Panc1 (cell line): ENCODE data around the gene CPSF4. TPM values are rescaled to one million over a fixed set of nuclear protein-coding genes. Genes with fewer than 3 reads are reported as not detected.

Experiments
- ATAC-seq: fragments of 200-7000 bp; cut with Tn5 transposase; 2 replicates; pipeline ENCODE4 v1.9.1; 2020; ENCODE audit warnings: mild to moderate bottlenecking, moderate library complexity
- BruUV-seq: library from RNA; stranded (reverse); fragments of 400-500 nt; replicated peaks from 2 replicates; lab custom pipeline; 2021; lab: Mats Ljungman, UMichigan
- CTCF ChIA-PET: fragments of 300-600 bp; sonication (Branson Sonifier 250); formaldehyde crosslinking; loops from one replicate; lab custom pipeline; 2022; ENCODE audit warnings: antibody characterized with exemption; lab: Charles Lee
- POLR2A ChIA-PET: fragments of 300-600 bp; sonication (Branson Sonifier 250); formaldehyde crosslinking; loops from one replicate; lab custom pipeline; 2022; ENCODE audit warnings: antibody characterized with exemption; lab: Charles Lee
- DNase-seq: peaks from one replicate; pipeline ENCODE4 v3.0.0-alpha.2; 2010; ENCODE audit warnings: low read depth, low spot score
- H3K27ac ChIP-seq: 2 replicates; pipeline ENCODE4 v1.5.1; 2011; ENCODE audit warnings: mild to moderate bottlenecking, low read length, inconsistent platforms
- H3K27me3 ChIP-seq: fragments of 200-500 bp; sonication (Bioruptor generic); 2 replicates; pipeline ENCODE4 v1.6.0; 2014; ENCODE audit warnings: low read length, inconsistent platforms; ENCODE audit not compliant: control insufficient read depth, insufficient read depth
- H3K36me3 ChIP-seq: fragments of 200-500 bp; sonication (Bioruptor generic); 2 replicates; pipeline ENCODE4 v1.5.1; 2014; ENCODE audit warnings: inconsistent platforms, mild to moderate bottlenecking, low read length, moderate library complexity; ENCODE audit not compliant: control insufficient read depth, insufficient read depth
- H3K4me1 ChIP-seq: 2 replicates; pipeline ENCODE4 v1.5.1; 2011; ENCODE audit warnings: inconsistent platforms, mild to moderate bottlenecking, low read length, moderate library complexity; ENCODE audit not compliant: control insufficient read depth, insufficient read depth
- H3K4me3 ChIP-seq, 2 experiments: 2 replicates each; pipeline ENCODE4 v1.5.1; 2011 to 2012; ENCODE audit warnings: low read depth in 2 of 2, low read length in 2 of 2, mild to moderate bottlenecking in 2 of 2, inconsistent platforms in 1 of 2, moderate library complexity in 1 of 2
- H3K9me3 ChIP-seq: fragments of 200-500 bp; sonication (Bioruptor generic); 2 replicates; pipeline ENCODE4 v1.5.1; 2014; ENCODE audit warnings: low read depth, mild to moderate bottlenecking, inconsistent platforms, low read length, moderate library complexity; ENCODE audit not compliant: control insufficient read depth, insufficient read depth
- CTCF ChIP-seq: fragments of 450-650 bp; IDR thresholded peaks from 2 replicates; pipeline ENCODE4 v1.5.1; 2017; ENCODE audit warnings: mild to moderate bottlenecking
- POLR2AphosphoS5 ChIP-seq: IDR thresholded peaks from 2 replicates; pipeline ENCODE4 v1.6.1; 2012; ENCODE audit warnings: mild to moderate bottlenecking, low read depth, low read length, moderate library complexity
- SIN3A ChIP-seq: IDR thresholded peaks from 2 replicates; pipeline ENCODE4 v1.6.1; 2012; ENCODE audit warnings: low read depth, mild to moderate bottlenecking, low read length, moderate library complexity, borderline replicate concordance; ENCODE audit not compliant: insufficient read depth
- TCF7L2 ChIP-seq: IDR thresholded peaks from 2 replicates; pipeline ENCODE4 v1.6.1; 2011; ENCODE audit warnings: mild to moderate bottlenecking, low read depth, low read length, inconsistent platforms
- in situ Hi-C: cut with HindIII; loops from 2 replicates; pipeline ENCODE4 v1.10.0; 2016; ENCODE audit warnings: low sequenced_read_pairs, low pct_unique_long_range_greater_than_20kb
- intact Hi-C: fragments of 100-400 bp; cut with micrococcal nuclease; formaldehyde crosslinking; loops from one replicate; pipeline ENCODE4 v1.10.0; 2022; ENCODE audit not compliant: unreplicated experiment
- total RNA-seq: library from RNA; stranded (reverse); gene quantifications from one replicate; pipeline ENCODE4 v1.2.1, GENCODE V29; 2021; ENCODE audit not compliant: unreplicated experiment

The CPSF4 gene
- total RNA-seq, 1 experiment from 2014 or later = 57.0 TPM

GRCh38 chr7:99396418-99397296 is 42.1 kb upstream of the CPSF4 start:
- Histone ChIP-seq H3K4me1 (peaks cover 59% of the 10 kb centered on the region), H3K27me3 (no peaks in the 10 kb centered on the region), H3K36me3 (peaks cover 6% of the 10 kb centered on the region; the same call in 1 of the 2 replicates), H3K4me3 (no peak overlapping the region), H3K27ac (peak overlapping the region; percentile 78), H3K9me3 (no peaks in the 10 kb centered on the region)
- no peak for TF ChIP-seq CTCF
- TF ChIP-seq POLR2AphosphoS5 = 0 out of 2 replicates have a peak, but pooled peaks have one; percentile 16
- DNase-seq = no peak
- in situ Hi-C loops = no loop called here
- ChIA-PET POLR2A (no interaction called here), CTCF (no interaction called here)
- peak; percentile 3; the same call in 1 of the 2 replicates for ATAC-seq
- intact Hi-C loops = no loop called here
- no TSS peak for BruUV-seq

- no TSS peak for BruUV-seq
- ChIA-PET CTCF (no interaction called here), POLR2A (no interaction called here)
- intact Hi-C loops (no loop called here), in situ Hi-C loops (no loop called here)
- peak; percentile 31 for ATAC-seq
- Histone ChIP-seq H3K36me3 (peaks cover 6% of the 10 kb centered on the region; the same call in 1 of the 2 replicates), H3K27ac (peak overlapping the region; percentile 78), H3K4me3 (no peak overlapping the region), H3K27me3 (no peaks in the 10 kb centered on the region), H3K9me3 (no peaks in the 10 kb centered on the region), H3K4me1 (peaks cover 56% of the 10 kb centered on the region)
- DNase-seq = no peak
- TF ChIP-seq SIN3A = no peak
- peak; percentile 75 for TF ChIP-seq POLR2AphosphoS5
- TF ChIP-seq TCF7L2 = no peak
Measured at GRCh38 chr7:99397297-99397983, 41.3 kb upstream of the CPSF4 start.

- Histone ChIP-seq H3K9me3 (no peaks in the 10 kb centered on the region), H3K4me1 (peaks cover 43% of the 10 kb centered on the region), H3K27ac (no peak overlapping the region), H3K36me3 (peaks cover 12% of the 10 kb centered on the region), H3K4me3 (no peak overlapping the region), H3K27me3 (no peaks in the 10 kb centered on the region)
- TF ChIP-seq POLR2AphosphoS5 = 0 out of 2 replicates have a peak, but pooled peaks have one; percentile 48
- no peak; the same call in 1 of the 2 replicates for TF ChIP-seq SIN3A
- no peak for TF ChIP-seq TCF7L2
- in situ Hi-C loops (no loop called here), intact Hi-C loops (no loop called here)
- DNase-seq (no peak), ATAC-seq (0 out of 2 replicates have a peak, but pooled peaks have one; percentile 2)
- BruUV-seq = no TSS peak
- ChIA-PET POLR2A (interaction anchor here (0.7 to 1.7 kb wide), 2 partner anchors 10 to 24 kb away, joined by 3 to 5 read pairs; partner anchors contain the start of genes BUD31 and PDAP1), CTCF (interaction anchor here (0.9 kb wide), 1 partner anchor 39 kb away, joined by 3 read pairs; no protein-coding TSS in a partner anchor)
Measured at GRCh38 chr7:99398891-99399445, 39.8 kb upstream of the CPSF4 start.
